HFFc6 (cell line): ENCODE results near the gene NRGN. TPM values are rescaled to one million over a fixed set of nuclear protein-coding genes. Genes with fewer than 3 reads are reported as not detected.
"Not testable (repeated sequence)": the region's sequence is repeated elsewhere in the genome, so short reads cannot be mapped to it uniquely, and the experiment has no call there.

Source experiments
- DNase-seq: peaks from one replicate; pipeline ENCODE4 v3.0.0-alpha.2; 2018
- H3K27ac Mint-ChIP-seq: 2 replicates; pipeline ENCODE4 v1.8.0; 2020; ENCODE audit warnings: mild to moderate bottlenecking, mixed read lengths
- H3K27me3 Mint-ChIP-seq: 2 replicates; pipeline ENCODE4 v1.8.0; 2021; ENCODE audit warnings: mild to moderate bottlenecking, moderate library complexity, mixed read lengths; ENCODE audit not compliant: insufficient read depth
- H3K36me3 Mint-ChIP-seq: 2 replicates; pipeline ENCODE4 v1.8.0; 2021; ENCODE audit warnings: low read depth, mixed read lengths
- H3K4me1 Mint-ChIP-seq: 2 replicates; pipeline ENCODE4 v1.8.0; 2020; ENCODE audit warnings: low read depth, mixed read lengths
- H3K4me3 Mint-ChIP-seq: 2 replicates; pipeline ENCODE4 v1.8.0; 2020; ENCODE audit warnings: mild to moderate bottlenecking, moderate library complexity, mixed read lengths
- H3K9me3 Mint-ChIP-seq: 2 replicates; pipeline ENCODE4 v1.8.0; 2020; ENCODE audit warnings: mild to moderate bottlenecking, mixed read lengths
- CTCF ChIP-seq: fragments of 200-600 bp; sonication (generic); IDR thresholded peaks from 2 replicates; pipeline ENCODE4 v1.5.0; 2021; ENCODE audit warnings: antibody characterized with exemption, mild to moderate bottlenecking
- total RNA-seq, 6 experiments: library from RNA; stranded (reverse); fragmentation: NEBNext Ultra II Directional; extraction: Animal tissue kit (Norgen Biotek cat#: 25700); gene quantifications; 2 replicates in 1 of 6; 3 replicates in 5 of 6; pipeline ENCODE4 v1.2.3, GENCODE V29; 2021

NRGN gene
- total RNA-seq, 6 experiments from 2014 or later: 3.8 to 6.5 (median 5.4) TPM

GRCh38 chr11:124768914-124769313, 29.2 kb downstream of the NRGN start:
- Mint-ChIP-seq H3K27me3 (no peaks in the 10 kb centered on the region; the same call in 1 of the 2 replicates), H3K4me1 (peaks cover 35% of the 10 kb centered on the region), H3K27ac (no peak overlapping the region), H3K9me3 (no peaks in the 10 kb centered on the region), H3K36me3 (peaks cover 13% of the 10 kb centered on the region), H3K4me3 (no peak overlapping the region)
- TF ChIP-seq CTCF: no peak
- DNase-seq: no peak

- DNase-seq: peak; percentile 40
- peak overlapping the region; percentile 30 for H3K4me3 Mint-ChIP-seq
- H3K36me3 Mint-ChIP-seq: peaks cover 13% of the 10 kb centered on the region
These were observed 30.3 kb downstream of the NRGN start for GRCh38 chr11:124769806-124770774.

GRCh38 chr11:124770959-124771358, 31.2 kb downstream of the NRGN start:
- H3K27ac Mint-ChIP-seq, DNase-seq, H3K27me3 Mint-ChIP-seq, H3K4me3 Mint-ChIP-seq, H3K9me3 Mint-ChIP-seq: not testable (repeated sequence)
- Mint-ChIP-seq H3K36me3 (peaks cover 13% of the 10 kb centered on the region), H3K4me1 (peaks cover 34% of the 10 kb centered on the region)

More at GRCh38 chr11:124769806-124770774, 30.3 kb downstream of the NRGN start:
- peak overlapping the region; percentile 77 for H3K27ac Mint-ChIP-seq
- H3K27me3 Mint-ChIP-seq: no peaks in the 10 kb centered on the region; the same call in 1 of the 2 replicates
- peaks cover 35% of the 10 kb centered on the region for H3K4me1 Mint-ChIP-seq
- TF ChIP-seq CTCF: no peak
- no peaks in the 10 kb centered on the region for H3K9me3 Mint-ChIP-seq

GRCh38 chr11:124776865-124777645, 37.3 kb downstream of the NRGN start:
- Mint-ChIP-seq H3K9me3 (no peaks in the 10 kb centered on the region), H3K36me3 (peaks cover 23% of the 10 kb centered on the region), H3K4me1 (peaks cover under 1% of the 10 kb centered on the region; the same call in 1 of the 2 replicates), H3K27ac (no peak overlapping the region), H3K4me3 (no peak overlapping the region), H3K27me3 (no peaks in the 10 kb centered on the region; the same call in 1 of the 2 replicates)
- no peak for TF ChIP-seq CTCF
- DNase-seq: no peak

- Mint-ChIP-seq H3K9me3 (no peaks in the 10 kb centered on the region), H3K27me3 (no peaks in the 10 kb centered on the region; the same call in 1 of the 2 replicates), H3K4me1 (no peaks in the 10 kb centered on the region), H3K4me3 (no peak overlapping the region), H3K36me3 (peaks cover 21% of the 10 kb centered on the region), H3K27ac (no peak overlapping the region)
- peak; percentile 54 for TF ChIP-seq CTCF
- no peak for DNase-seq
These were observed 38.5 kb downstream of the NRGN start for GRCh38 chr11:124778281-124778680.
